Measurements from ENCODE around the gene GCH1.
A peak's percentile ranks its signal among the peaks of the same experiment; 100 is the strongest.
"Not testable (repeated sequence)": the region's sequence is repeated elsewhere in the genome, so short reads cannot be mapped to it uniquely, and the experiment has no call there.

The GCH1 gene

GRCh38 chr14:54902521-54903420, at the start of gene GCH1:
GCH1 (minus strand) TSS chr14:54902826; CDS start chr14:54902663, 163 bp downstream.
- no peak for DNase-seq (ENCODE audit: low spot score)

DNA sequence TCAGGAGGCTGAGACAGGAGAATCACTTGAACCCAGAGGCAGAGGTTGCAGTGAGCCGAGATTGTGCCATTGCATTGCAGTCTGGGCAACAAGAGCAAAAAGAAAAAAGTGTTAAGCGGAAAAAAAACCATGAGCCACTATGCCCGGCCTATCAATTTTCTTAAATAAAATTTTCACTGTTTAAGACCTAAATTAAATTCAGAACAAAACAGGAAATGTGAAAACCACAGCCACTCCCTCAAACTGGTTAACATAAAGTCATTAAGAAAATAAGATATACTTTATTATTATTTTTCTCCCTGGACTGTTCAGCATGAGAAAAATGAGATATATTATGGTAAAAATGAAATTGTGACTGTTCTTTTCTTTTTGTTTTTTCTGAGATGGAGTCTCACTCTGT, 44.6 kb upstream of the GCH1 start:
- DNase-seq (ENCODE audit: low spot score): no peak

- no peak for DNase-seq (ENCODE audit: low spot score)
Measured at GRCh38 chr14:54946500-54946899, 43.9 kb upstream of the GCH1 start.

DNA sequence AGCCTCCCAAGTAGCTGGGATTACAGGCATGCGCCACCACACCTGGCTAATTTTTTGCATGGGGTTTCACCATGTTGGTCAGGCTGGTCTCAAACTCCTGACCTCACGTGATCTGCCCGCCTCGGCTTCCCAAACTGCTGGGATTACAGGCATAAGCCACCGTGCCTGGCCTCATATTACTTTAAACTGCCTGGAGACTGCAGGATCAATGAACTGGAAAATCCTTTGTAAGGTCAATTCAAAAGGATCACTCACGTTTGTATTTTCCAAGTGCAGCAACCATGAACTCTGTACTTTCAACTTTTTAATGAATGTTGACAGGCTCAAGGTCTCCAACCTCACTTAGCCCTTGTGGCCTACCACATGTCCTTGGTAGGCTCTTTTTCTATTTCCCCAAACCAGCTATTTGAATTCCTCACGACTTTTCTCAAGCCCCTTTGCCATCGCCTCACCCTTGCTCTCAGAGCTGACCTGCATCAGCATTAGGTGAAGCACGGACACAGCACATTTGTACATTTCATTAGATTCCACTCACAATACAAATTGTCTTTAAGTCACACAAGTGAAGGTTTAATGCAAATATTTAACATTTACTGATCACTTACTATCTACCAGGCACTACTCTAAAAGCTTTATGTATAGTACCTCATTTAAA, 42.2 kb upstream of the GCH1 start:
- no peak for DNase-seq (ENCODE audit: low spot score)

GRCh38 chr14:54942913-54943312, 40.3 kb upstream of the GCH1 start:
- no peak for DNase-seq (ENCODE audit: low spot score)

GRCh38 chr14:54936816-54937215, 34.2 kb upstream of the GCH1 start:
- DNase-seq (ENCODE audit: low spot score): no peak

GRCh38 chr14:54935958-54936357, 33.3 kb upstream of the GCH1 start:
- DNase-seq (ENCODE audit: low spot score): no peak

DNA sequence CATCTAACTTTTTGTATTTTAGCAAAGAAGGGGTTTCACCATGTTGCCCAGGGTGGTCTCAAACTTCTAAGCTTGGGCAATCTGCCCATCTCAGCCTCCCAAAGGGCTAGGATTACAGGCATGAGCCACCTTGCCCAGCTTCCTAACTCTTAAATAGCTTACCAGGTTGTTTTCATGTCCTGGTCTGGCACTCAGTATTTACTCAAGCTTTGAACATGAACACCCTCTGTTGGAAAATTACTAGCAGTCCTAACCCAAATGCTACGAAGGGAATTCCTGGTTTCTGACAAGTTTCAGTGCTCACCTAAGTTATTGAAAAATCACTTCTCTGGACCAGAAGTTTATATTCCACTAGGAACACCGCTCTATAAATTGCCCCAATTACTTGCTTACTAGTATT, 32.5 kb upstream of the GCH1 start:
- DNase-seq (ENCODE audit: low spot score): no peak

- no peak for DNase-seq (ENCODE audit: low spot score)
Measured at GRCh38 chr14:54933006-54933405, 30.4 kb upstream of the GCH1 start.

DNA sequence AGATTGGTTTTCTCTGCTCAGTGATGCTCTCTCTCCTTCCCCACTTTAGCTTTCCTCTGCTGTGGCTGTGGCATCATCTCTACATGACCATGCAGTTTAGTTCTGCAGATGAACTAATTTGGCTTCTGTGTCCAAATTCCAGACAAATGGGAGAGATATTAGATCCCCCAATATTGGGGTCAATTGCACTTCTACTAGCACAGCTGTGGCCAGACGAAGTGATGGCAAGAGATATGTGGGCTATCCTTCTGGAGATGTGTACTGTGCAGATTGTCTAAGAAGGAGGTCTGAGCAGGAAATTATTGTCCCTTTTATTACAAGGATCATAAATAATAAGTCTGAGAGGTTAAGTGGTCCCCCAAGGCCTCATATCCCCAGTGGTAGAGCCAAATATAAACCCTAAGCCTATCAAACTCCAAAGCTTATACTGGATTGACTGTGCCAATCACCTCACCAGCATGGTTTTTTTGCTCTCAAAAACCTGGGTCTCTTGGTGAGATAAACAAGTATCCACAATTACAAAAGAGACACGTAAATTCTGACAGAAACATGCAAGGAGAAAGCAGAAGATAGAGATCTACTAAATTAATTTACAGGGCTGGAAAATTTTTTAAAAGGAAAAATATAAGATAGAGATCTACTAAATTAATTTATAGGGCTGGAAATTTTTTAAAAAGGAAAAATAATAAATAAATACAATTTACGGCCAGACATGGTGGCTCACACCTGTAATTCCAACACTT, 29.1 kb upstream of the GCH1 start:
- DNase-seq (ENCODE audit: low spot score): no peak

- no peak for DNase-seq (ENCODE audit: low spot score)
Measured at GRCh38 chr14:54931101-54931500, 28.5 kb upstream of the GCH1 start.

DNA sequence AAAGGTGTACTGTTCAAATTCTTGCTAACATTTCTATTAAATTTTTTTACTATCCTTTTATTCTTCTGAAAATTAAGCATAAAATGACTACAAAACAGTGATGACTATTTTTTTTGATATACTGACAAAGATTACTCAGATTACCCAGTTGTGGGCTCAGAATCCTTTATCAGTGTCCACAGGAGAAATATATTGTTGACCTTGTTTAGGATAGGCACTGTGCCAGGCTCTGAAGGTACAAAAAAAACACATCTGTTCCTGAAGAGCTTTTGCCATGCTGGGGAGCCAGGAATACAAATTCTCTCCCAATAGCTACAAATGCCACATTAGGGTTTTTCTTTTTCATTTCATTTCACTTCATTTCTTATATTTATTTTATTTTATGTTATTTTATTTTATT, 26.9 kb upstream of the GCH1 start:
- no peak for DNase-seq (ENCODE audit: low spot score)

- peak; percentile 28 for DNase-seq (ENCODE audit: low spot score)
Measured at GRCh38 chr14:54928216-54928615, 25.6 kb upstream of the GCH1 start.

GRCh38 chr14:54927551-54927950, 24.9 kb upstream of the GCH1 start:
- DNase-seq (ENCODE audit: low spot score): no peak

DNA sequence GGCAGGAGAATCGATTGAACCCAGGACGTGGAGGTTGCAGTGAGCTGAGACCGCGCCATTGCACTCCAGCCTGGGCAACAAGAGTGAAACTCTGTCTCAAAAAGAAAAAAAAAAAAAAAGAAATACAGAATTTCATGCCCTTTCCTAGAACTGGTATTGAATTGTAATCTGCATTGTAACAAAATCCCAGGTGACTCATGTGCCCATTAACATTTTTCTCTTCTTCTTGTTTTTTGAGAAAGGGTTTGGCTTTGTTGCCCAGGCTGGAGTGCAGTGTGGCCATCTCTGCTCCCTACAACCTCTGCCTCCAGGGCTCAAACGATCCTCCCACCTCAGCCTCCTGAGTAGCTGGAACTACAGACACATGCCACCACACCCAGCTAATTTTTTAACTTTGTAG, 23.9 kb upstream of the GCH1 start:
- DNase-seq (ENCODE audit: low spot score): not testable (repeated sequence)

DNA sequence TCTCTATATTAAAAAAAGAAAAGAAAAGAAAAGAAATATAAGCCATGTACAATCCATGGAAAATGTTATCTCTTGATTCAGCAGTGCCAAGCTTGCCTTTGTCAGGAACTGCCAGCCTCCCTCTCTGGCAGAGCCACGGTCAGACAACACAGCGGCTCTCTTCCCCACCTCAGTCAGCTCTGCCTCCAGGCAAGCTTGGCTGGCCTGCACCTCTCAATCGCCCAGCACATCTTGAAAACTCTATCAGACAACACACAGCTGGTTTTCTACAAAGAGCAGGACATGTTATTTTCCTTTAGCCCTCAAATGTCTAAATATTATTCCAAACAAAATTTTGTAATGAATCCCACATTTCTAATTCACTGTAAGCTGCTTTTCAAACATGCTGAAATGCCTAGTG, 20.0 kb upstream of the GCH1 start:
- no peak for DNase-seq (ENCODE audit: low spot score)

- no peak for DNase-seq (ENCODE audit: low spot score)
Measured at GRCh38 chr14:54920052-54920451, 17.4 kb upstream of the GCH1 start.

GRCh38 chr14:54919330-54919729, 16.7 kb upstream of the GCH1 start:
- no peak for DNase-seq (ENCODE audit: low spot score)

DNA sequence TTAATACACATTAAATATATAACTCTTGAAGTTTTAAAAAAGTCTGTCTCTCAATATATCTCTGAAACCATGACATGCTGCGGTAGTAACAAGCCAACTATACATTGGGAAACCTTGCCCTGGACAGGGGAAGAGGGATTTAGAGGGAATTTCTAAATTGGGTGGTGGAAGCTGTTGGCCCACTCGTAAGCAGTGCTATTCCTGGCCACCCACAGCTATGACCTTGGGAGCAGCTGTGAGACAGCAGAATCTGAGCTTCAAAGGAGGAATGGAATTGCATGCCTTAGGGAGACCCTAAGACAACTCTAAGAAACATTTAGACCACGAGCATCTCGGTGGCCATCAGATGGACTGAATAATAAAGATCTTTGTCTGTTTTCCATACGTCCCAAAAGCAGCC, 15.8 kb upstream of the GCH1 start:
- no peak for DNase-seq (ENCODE audit: low spot score)

DNA sequence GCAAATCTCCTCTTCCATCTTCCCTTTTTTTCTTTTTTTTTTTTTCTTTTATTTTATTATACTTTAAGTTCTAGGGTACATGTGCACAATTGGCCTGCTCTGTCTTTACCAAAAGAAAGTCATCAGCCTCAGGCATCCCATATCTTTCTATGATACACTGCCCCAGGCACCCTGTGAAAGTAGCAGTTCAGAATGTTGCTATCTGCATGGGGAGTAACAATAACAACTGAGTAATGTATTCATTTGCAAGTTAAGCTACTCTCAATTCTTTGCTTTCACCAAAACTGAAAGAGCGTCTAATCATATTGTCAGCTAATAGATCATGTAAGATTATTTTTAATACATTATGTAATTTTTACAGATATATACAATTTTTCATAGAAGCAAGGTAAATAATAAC, 13.5 kb upstream of the GCH1 start:
- no peak for DNase-seq (ENCODE audit: low spot score)

DNA sequence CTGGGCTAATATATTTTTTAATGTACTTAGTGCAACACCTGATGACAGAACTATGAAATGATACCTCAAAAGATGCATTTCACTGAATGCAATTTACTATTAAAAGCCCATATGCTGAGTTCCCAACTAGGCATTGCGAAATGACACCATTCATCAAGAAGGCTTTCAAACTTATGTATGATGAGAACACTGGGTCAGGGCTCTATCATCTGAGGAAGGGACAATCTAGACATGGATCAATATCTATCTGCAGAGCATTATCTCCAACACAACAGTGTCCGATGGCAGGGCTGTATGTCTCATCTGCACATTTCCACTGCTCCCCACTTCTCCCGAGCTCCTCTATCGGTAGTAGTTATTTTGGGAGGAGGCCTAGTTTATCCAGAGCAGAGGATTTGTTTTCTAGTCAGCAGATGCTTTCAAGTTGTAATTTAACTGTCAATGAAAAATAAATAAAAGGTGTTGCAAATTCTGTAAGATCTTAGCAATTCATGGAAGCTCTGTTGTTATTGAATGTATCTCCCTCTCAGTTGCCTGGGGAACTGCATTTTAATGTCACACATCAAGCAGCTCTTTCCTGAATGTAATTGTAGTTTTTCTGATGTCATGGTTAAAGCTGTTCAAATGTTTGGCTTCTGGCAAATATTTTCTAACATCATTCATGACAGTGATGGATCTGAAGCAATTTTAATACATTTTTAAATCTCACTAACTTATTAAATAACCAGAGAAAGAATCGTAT, 7.4 kb upstream of the GCH1 start:
- no peak for DNase-seq (ENCODE audit: low spot score)

DNA sequence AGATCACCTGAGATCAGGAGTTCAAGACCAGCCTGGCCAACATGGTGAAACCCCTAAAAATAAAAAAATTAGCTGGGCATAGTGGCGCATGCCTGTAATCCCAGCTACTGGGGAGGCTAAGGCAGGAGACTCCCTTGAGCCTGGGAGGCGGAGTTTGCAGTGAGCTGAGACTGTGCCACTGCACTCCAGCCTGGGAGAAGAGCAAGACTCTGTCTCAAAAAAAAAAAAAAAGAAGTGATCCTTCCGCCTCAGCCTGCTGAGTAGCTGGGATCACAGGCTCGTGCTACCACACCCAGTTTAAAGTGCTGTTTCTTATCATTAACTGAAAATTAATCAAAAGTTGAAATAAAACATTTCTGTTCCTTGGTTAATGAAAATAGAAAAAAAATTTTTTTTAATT, 6.3 kb upstream of the GCH1 start:
- not testable (repeated sequence) for DNase-seq (ENCODE audit: low spot score)

All from COLO829 (cell line).